Loucy (cell line): ENCODE measurements around the gene SART1.

Experiments
- H2AFZ ChIP-seq: fragments of 200-600 bp; sonication (generic); 2 replicates; pipeline ENCODE4 v1.6.0; 2016; ENCODE audit warnings: antibody characterized with exemption, mild to moderate bottlenecking, low read length, moderate library complexity
- H3F3A ChIP-seq: fragments of 200-600 bp; 2 replicates; pipeline ENCODE4 v1.6.0; 2016; ENCODE audit warnings: antibody characterized with exemption, low read depth, mild to moderate bottlenecking
- H3K27me3 ChIP-seq: fragments of 200-600 bp; sonication (generic); 2 replicates; pipeline ENCODE4 v1.6.1; 2014; ENCODE audit warnings: low read length, mild to moderate bottlenecking; ENCODE audit not compliant: insufficient read depth, poor library complexity, severe bottlenecking
- H3K36me3 ChIP-seq: fragments of 200-600 bp; sonication (generic); 2 replicates; pipeline ENCODE4 v1.6.1; 2016; ENCODE audit warnings: low read length; ENCODE audit not compliant: insufficient read depth
- H3K4me1 ChIP-seq: fragments of 200-600 bp; sonication (generic); 2 replicates; pipeline ENCODE4 v1.5.1; 2014; ENCODE audit warnings: low read length, mild to moderate bottlenecking; ENCODE audit not compliant: insufficient read depth, poor library complexity, severe bottlenecking
- H3K4me2 ChIP-seq: fragments of 200-600 bp; sonication (generic); 2 replicates; pipeline ENCODE4 v1.6.0; 2014; ENCODE audit warnings: antibody characterized with exemption, low read length, low read depth, mild to moderate bottlenecking; ENCODE audit not compliant: poor library complexity, severe bottlenecking
- H3K4me3 ChIP-seq: fragments of 200-600 bp; sonication (generic); 2 replicates; pipeline ENCODE4 v1.5.1; 2014; ENCODE audit warnings: low read length, mild to moderate bottlenecking, mixed read lengths; ENCODE audit not compliant: poor library complexity, severe bottlenecking
- H3K79me2 ChIP-seq: fragments of 200-600 bp; sonication (generic); 2 replicates; pipeline ENCODE4 v1.6.1; 2014; ENCODE audit warnings: low read length; ENCODE audit not compliant: insufficient read depth
- H3K9ac ChIP-seq: fragments of 200-600 bp; sonication (generic); 2 replicates; pipeline ENCODE4 v1.6.0; 2014; ENCODE audit warnings: mild to moderate bottlenecking, low read depth, low read length, moderate library complexity; ENCODE audit not compliant: poor library complexity, severe bottlenecking
- H3K9me2 ChIP-seq: fragments of 200-600 bp; sonication (generic); replicated peaks from 2 replicates; pipeline ENCODE4 v1.6.1; 2016; ENCODE audit warnings: low read depth, low read length, mixed read lengths
- H3K9me3 ChIP-seq: fragments of 200-600 bp; sonication (generic); 2 replicates; pipeline ENCODE4 v1.6.1; 2014; ENCODE audit warnings: mild to moderate bottlenecking, antibody characterized with exemption, low read length, low read depth; ENCODE audit not compliant: insufficient read depth
- H4K20me1 ChIP-seq: fragments of 200-600 bp; sonication (generic); 2 replicates; pipeline ENCODE4 v1.6.0; 2014; ENCODE audit warnings: antibody characterized with exemption, low read length, mild to moderate bottlenecking; ENCODE audit not compliant: insufficient read depth, poor library complexity, severe bottlenecking
- CTCF ChIP-seq: fragments of 200-600 bp; sonication (generic); conservative IDR thresholded peaks from 2 replicates; pipeline ENCODE4 v1.5.1; 2014; ENCODE audit warnings: mild to moderate bottlenecking, antibody characterized with exemption, low read length
- EZH2phosphoT487 ChIP-seq: fragments of 200-600 bp; IDR thresholded peaks from 2 replicates; pipeline ENCODE4 v1.6.1; 2018; ENCODE audit warnings: antibody characterized with exemption, mild to moderate bottlenecking, moderate library complexity, borderline replicate concordance

SART1 gene

DNA sequence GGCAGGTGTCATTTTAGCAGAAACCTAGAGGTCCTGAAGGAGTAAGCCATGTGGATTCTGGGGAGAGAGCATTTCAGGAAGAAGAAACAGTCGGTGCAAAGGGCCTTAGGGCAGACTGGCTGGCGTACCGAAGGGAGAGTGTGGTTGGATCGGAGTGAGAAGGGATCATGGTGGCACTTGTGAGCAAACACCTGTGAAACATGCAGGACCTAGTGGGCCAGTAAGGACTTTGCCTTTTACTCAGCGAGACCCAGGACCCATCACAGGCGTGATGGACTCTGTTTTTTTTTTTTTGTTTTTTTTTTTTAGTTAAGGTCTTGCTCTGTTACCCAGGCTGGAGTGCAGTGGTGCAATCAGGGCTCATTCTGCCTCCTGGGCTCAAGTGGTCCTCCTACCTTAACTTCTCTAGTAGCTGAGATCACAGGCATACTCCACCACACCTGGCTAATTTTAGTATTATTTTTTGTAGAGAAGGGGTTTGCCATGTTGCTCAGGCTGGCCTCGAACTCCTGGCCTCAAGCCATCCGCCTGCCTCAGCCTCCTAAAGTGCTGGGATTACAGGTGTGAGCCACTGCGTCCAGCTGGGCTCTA, 19.7 kb upstream of the SART1 start:
- Histone ChIP-seq H3K36me3 (no peaks in the 10 kb centered on the region), H3K9me2 (no peaks in the 10 kb centered on the region), H3K4me3 (no peak overlapping the region), H3K9ac (no peak overlapping the region), H4K20me1 (no peaks in the 10 kb centered on the region), H2AFZ (no peak overlapping the region), H3F3A (no peaks in the 10 kb centered on the region), H3K27me3 (no peaks in the 10 kb centered on the region), H3K79me2 (no peaks in the 10 kb centered on the region), H3K4me2 (no peak overlapping the region), H3K4me1 (no peaks in the 10 kb centered on the region), H3K9me3 (no peaks in the 10 kb centered on the region)
- TF ChIP-seq EZH2phosphoT487 (no peak), CTCF (no peak)

- H2AFZ ChIP-seq: no peak overlapping the region
- no peak overlapping the region for H3K4me2 ChIP-seq
- H4K20me1 ChIP-seq: no peaks in the 10 kb centered on the region
- no peaks in the 10 kb centered on the region for H3K36me3 ChIP-seq
- H3K4me1 ChIP-seq: no peaks in the 10 kb centered on the region
- no peaks in the 10 kb centered on the region for H3F3A ChIP-seq
- no peak overlapping the region for H3K9ac ChIP-seq
- no peaks in the 10 kb centered on the region for H3K9me2 ChIP-seq
- TF ChIP-seq EZH2phosphoT487 (no peak), CTCF (no peak)
- no peaks in the 10 kb centered on the region for H3K27me3 ChIP-seq
- H3K79me2 ChIP-seq: no peaks in the 10 kb centered on the region
- H3K9me3 ChIP-seq: no peaks in the 10 kb centered on the region
- no peak overlapping the region for H3K4me3 ChIP-seq
These were observed 19.0 kb upstream of the SART1 start for GRCh38 chr11:65942531-65942930.

- Histone ChIP-seq H3K4me2 (no peak overlapping the region), H3K36me3 (no peaks in the 10 kb centered on the region), H3F3A (no peaks in the 10 kb centered on the region), H3K4me3 (no peak overlapping the region), H4K20me1 (no peaks in the 10 kb centered on the region), H3K9me3 (no peaks in the 10 kb centered on the region), H3K9me2 (no peaks in the 10 kb centered on the region), H3K9ac (no peak overlapping the region), H2AFZ (no peak overlapping the region), H3K79me2 (no peaks in the 10 kb centered on the region), H3K27me3 (no peaks in the 10 kb centered on the region), H3K4me1 (no peaks in the 10 kb centered on the region)
- TF ChIP-seq EZH2phosphoT487: no peak
- no peak for TF ChIP-seq CTCF
These were observed 17.3 kb upstream of the SART1 start for GRCh38 chr11:65944191-65944590.
